KMS-11 (cell line): ENCODE results near the gene ANKRD63.

Experiments used
- H2AFZ ChIP-seq: fragments of 200-600 bp; sonication (generic); 2 replicates; pipeline ENCODE4 v1.6.1; 2016; ENCODE audit warnings: antibody characterized with exemption, mixed run types, low read depth
- H3K27ac ChIP-seq: fragments of 200-600 bp; sonication (generic); 2 replicates; pipeline ENCODE4 v1.6.1; 2016; ENCODE audit warnings: mild to moderate bottlenecking, mixed run types
- H3K27me3 ChIP-seq: fragments of 200-600 bp; sonication (generic); 2 replicates; pipeline ENCODE4 v1.6.1; 2017; ENCODE audit warnings: mild to moderate bottlenecking, low read depth, mixed run types, moderate library complexity; ENCODE audit not compliant: insufficient read depth
- H3K36me3 ChIP-seq: fragments of 200-600 bp; sonication (generic); 2 replicates; pipeline ENCODE4 v1.6.1; 2017; ENCODE audit warnings: mild to moderate bottlenecking, mixed run types; ENCODE audit not compliant: insufficient read depth
- H3K4me1 ChIP-seq: fragments of 200-600 bp; sonication (generic); 2 replicates; pipeline ENCODE4 v1.6.1; 2016; ENCODE audit warnings: mild to moderate bottlenecking, low read depth, mixed run types; ENCODE audit not compliant: poor library complexity, severe bottlenecking
- H3K4me2 ChIP-seq: fragments of 200-600 bp; sonication (generic); 2 replicates; pipeline ENCODE4 v1.7.0; 2016; ENCODE audit warnings: mild to moderate bottlenecking, mixed run types
- H3K4me3 ChIP-seq: fragments of 200-600 bp; sonication (generic); IDR thresholded peaks from 2 replicates; pipeline ENCODE4 v1.6.1; 2017; ENCODE audit warnings: low read depth, low read length, mixed read lengths; ENCODE audit not compliant: insufficient read depth
- H3K79me2 ChIP-seq: fragments of 200-600 bp; sonication (generic); 2 replicates; pipeline ENCODE4 v1.6.1; 2016; ENCODE audit warnings: low read depth, mixed run types; ENCODE audit not compliant: insufficient read depth
- H3K9ac ChIP-seq: fragments of 200-600 bp; sonication (generic); 2 replicates; pipeline ENCODE4 v1.6.1; 2016; ENCODE audit warnings: mild to moderate bottlenecking, mixed run types
- H4K20me1 ChIP-seq: fragments of 200-600 bp; sonication (generic); 2 replicates; pipeline ENCODE4 v1.6.1; 2016; ENCODE audit warnings: mild to moderate bottlenecking, mixed run types; ENCODE audit not compliant: insufficient read depth
- CTCF ChIP-seq: fragments of 200-600 bp; sonication (generic); conservative IDR thresholded peaks from 2 replicates; pipeline ENCODE4 v1.6.1; 2017; ENCODE audit warnings: low read depth, mild to moderate bottlenecking, antibody characterized with exemption, low read length, moderate library complexity, mixed read lengths

Gene ANKRD63

GRCh38 chr15:40286061-40286532 is 3.2 kb upstream of the ANKRD63 start:
- Histone ChIP-seq H3K27me3 (peaks cover 4% of the 10 kb centered on the region; the same call in 1 of the 2 replicates), H3K9ac (no peak overlapping the region), H4K20me1 (no peaks in the 10 kb centered on the region), H3K4me3 (no peak overlapping the region), H3K79me2 (no peaks in the 10 kb centered on the region), H2AFZ (no peak overlapping the region), H3K36me3 (no peaks in the 10 kb centered on the region), H3K4me1 (no peaks in the 10 kb centered on the region), H3K27ac (no peak overlapping the region), H3K4me2 (no peak overlapping the region)
- no peak for TF ChIP-seq CTCF

GRCh38 chr15:40285554-40286011 is 2.7 kb upstream of the ANKRD63 start:
- Histone ChIP-seq H3K9ac (no peak overlapping the region), H3K27ac (no peak overlapping the region), H3K27me3 (peaks cover 9% of the 10 kb centered on the region; the same call in 1 of the 2 replicates), H3K79me2 (no peaks in the 10 kb centered on the region), H3K4me1 (no peaks in the 10 kb centered on the region), H3K4me2 (no peak overlapping the region), H3K4me3 (no peak overlapping the region), H3K36me3 (no peaks in the 10 kb centered on the region), H4K20me1 (no peaks in the 10 kb centered on the region), H2AFZ (no peak overlapping the region)
- no peak for TF ChIP-seq CTCF

- Histone ChIP-seq H3K36me3 (no peaks in the 10 kb centered on the region), H3K4me2 (no peak overlapping the region), H3K79me2 (no peaks in the 10 kb centered on the region), H3K27me3 (peaks cover 7% of the 10 kb centered on the region; the same call in 1 of the 2 replicates), H3K4me3 (no peak overlapping the region), H4K20me1 (no peaks in the 10 kb centered on the region), H3K27ac (no peak overlapping the region), H2AFZ (no peak overlapping the region), H3K9ac (no peak overlapping the region), H3K4me1 (no peaks in the 10 kb centered on the region)
- no peak for TF ChIP-seq CTCF
Measured at GRCh38 chr15:40285151-40285550, 2.3 kb upstream of the ANKRD63 start.

GRCh38 chr15:40283615-40284300 is 894 bp upstream of the ANKRD63 start:
- H3K4me2 ChIP-seq: no peak overlapping the region
- no peak overlapping the region for H3K27ac ChIP-seq
- H3K27me3 ChIP-seq: peaks cover 13% of the 10 kb centered on the region; the same call in 1 of the 2 replicates
- peaks cover 5% of the 10 kb centered on the region for H3K4me1 ChIP-seq
- H2AFZ ChIP-seq: no peak overlapping the region
- H3K79me2 ChIP-seq: no peaks in the 10 kb centered on the region
- TF ChIP-seq CTCF: no peak
- H3K36me3 ChIP-seq: no peaks in the 10 kb centered on the region
- no peak overlapping the region for H3K9ac ChIP-seq
- no peak overlapping the region for H3K4me3 ChIP-seq
- no peaks in the 10 kb centered on the region for H4K20me1 ChIP-seq
